ENCODE data around the gene CXCL12. TPM values are rescaled to one million over a fixed set of nuclear protein-coding genes. Genes with fewer than 3 reads are reported as not detected.

CXCL12 gene
- total and polyA plus RNA-seq, 2 experiments from 2014 or later, result 341 to 609 TPM

- in situ Hi-C loops (cut with MboI), result no loop called here
- no peaks in the 10 kb centered on the region for H3K36me3 ChIP-seq (ENCODE audit: low read depth)
- H3K4me1 ChIP-seq (ENCODE audit: insufficient read depth), result peaks cover 7% of the 10 kb centered on the region
- no peaks in the 10 kb centered on the region for H4K20me1 ChIP-seq (ENCODE audit: insufficient read depth)
- no peak overlapping the region for H3K27ac ChIP-seq
- no peaks in the 10 kb centered on the region for H3K9me3 ChIP-seq (ENCODE audit: low read depth)
- H3F3A ChIP-seq (ENCODE audit: insufficient read depth), result no peaks in the 10 kb centered on the region
- WGBS, 2 experiments (ENCODE audit: low coverage in 1 of 2, low lambda C conversion rate in 2 of 2, missing lambda C conversion rate in 2 of 2), result 87 to 91% methylated on average over 10 of the region's 10 CpGs
- no peak overlapping the region for H2AFZ ChIP-seq
- no peaks in the 10 kb centered on the region for H3K27me3 ChIP-seq (replicated peaks; ENCODE audit: insufficient read depth)
- no peaks in the 10 kb centered on the region for H3K79me2 ChIP-seq (ENCODE audit: insufficient read depth)
- DNase-seq, result no peak
- TF ChIP-seq EZH2phosphoT487 (IDR thresholded peaks at IDR 0.05; ENCODE audit: insufficient read depth, low read depth) (no peak), EZH2 (IDR thresholded peaks at IDR 0.05; ENCODE audit: insufficient read depth, poor library complexity, severe bottlenecking) (no peak)
- H3K4me3 ChIP-seq, result no peak overlapping the region
- H3K4me2 ChIP-seq (ENCODE audit: unreplicated experiment), result no peak overlapping the region
- no peaks in the 10 kb centered on the region for H3K9me2 ChIP-seq (ENCODE audit: insufficient read depth)
- H3K9ac ChIP-seq, result no peak overlapping the region
These were observed 37.1 kb downstream of the CXCL12 start for GRCh38 chr10:44347609-44348400.

GRCh38 chr10:44344727-44345126 lies 40.2 kb downstream of the CXCL12 start:
- DNase-seq, result no peak
- no peaks in the 10 kb centered on the region for H3K79me2 ChIP-seq (ENCODE audit: insufficient read depth)
- no peaks in the 10 kb centered on the region for H3K36me3 ChIP-seq (ENCODE audit: low read depth)
- H3K27ac ChIP-seq, result no peak overlapping the region
- no peaks in the 10 kb centered on the region for H3K9me3 ChIP-seq (ENCODE audit: low read depth)
- no peaks in the 10 kb centered on the region for H3K27me3 ChIP-seq (replicated peaks; ENCODE audit: insufficient read depth)
- H4K20me1 ChIP-seq (ENCODE audit: insufficient read depth), result no peaks in the 10 kb centered on the region
- in situ Hi-C loops (cut with MboI), result no loop called here
- no peak overlapping the region for H3K4me3 ChIP-seq
- H3K4me2 ChIP-seq (ENCODE audit: unreplicated experiment), result no peak overlapping the region
- H3K9ac ChIP-seq, result no peak overlapping the region
- H2AFZ ChIP-seq, result no peak overlapping the region
- 82 to 85% methylated on average over 6 of the region's 6 CpGs for WGBS, 2 experiments (ENCODE audit: low coverage in 1 of 2, low lambda C conversion rate in 2 of 2, missing lambda C conversion rate in 2 of 2)
- H3F3A ChIP-seq (ENCODE audit: insufficient read depth), result no peaks in the 10 kb centered on the region
- H3K9me2 ChIP-seq (ENCODE audit: insufficient read depth), result no peaks in the 10 kb centered on the region
- H3K4me1 ChIP-seq (ENCODE audit: insufficient read depth), result no peaks in the 10 kb centered on the region
- TF ChIP-seq EZH2 (IDR thresholded peaks at IDR 0.05; ENCODE audit: insufficient read depth, poor library complexity, severe bottlenecking), result no peak

- Histone ChIP-seq H3K9ac (no peak overlapping the region), H3K4me2 (ENCODE audit: unreplicated experiment) (no peak overlapping the region), H3K9me2 (ENCODE audit: insufficient read depth) (no peaks in the 10 kb centered on the region), H3K27me3 (replicated peaks; ENCODE audit: insufficient read depth) (no peaks in the 10 kb centered on the region), H3K36me3 (ENCODE audit: low read depth) (no peaks in the 10 kb centered on the region), H3F3A (ENCODE audit: insufficient read depth) (no peaks in the 10 kb centered on the region), H3K9me3 (ENCODE audit: low read depth) (no peaks in the 10 kb centered on the region), H3K4me3 (no peak overlapping the region), H3K79me2 (ENCODE audit: insufficient read depth) (no peaks in the 10 kb centered on the region), H2AFZ (no peak overlapping the region), H3K27ac (no peak overlapping the region), H3K4me1 (ENCODE audit: insufficient read depth) (no peaks in the 10 kb centered on the region), H4K20me1 (ENCODE audit: insufficient read depth) (no peaks in the 10 kb centered on the region)
- no peak for DNase-seq
- TF ChIP-seq EZH2phosphoT487 (IDR thresholded peaks at IDR 0.05; ENCODE audit: insufficient read depth, low read depth), result no peak
- in situ Hi-C loops (cut with MboI), result no loop called here
- 88 to 89% methylated on average over 3 of the region's 3 CpGs for WGBS, 2 experiments (ENCODE audit: low coverage in 1 of 2, low lambda C conversion rate in 2 of 2, missing lambda C conversion rate in 2 of 2)
These were observed 41.1 kb downstream of the CXCL12 start for GRCh38 chr10:44343843-44344242.

- Histone ChIP-seq H4K20me1 (ENCODE audit: insufficient read depth) (no peaks in the 10 kb centered on the region), H2AFZ (no peak overlapping the region), H3K27me3 (replicated peaks; ENCODE audit: insufficient read depth) (no peaks in the 10 kb centered on the region), H3K27ac (no peak overlapping the region), H3K9me3 (ENCODE audit: low read depth) (no peaks in the 10 kb centered on the region), H3K4me3 (no peak overlapping the region), H3K79me2 (ENCODE audit: insufficient read depth) (no peaks in the 10 kb centered on the region), H3K9me2 (ENCODE audit: insufficient read depth) (no peaks in the 10 kb centered on the region), H3F3A (ENCODE audit: insufficient read depth) (no peaks in the 10 kb centered on the region), H3K4me1 (ENCODE audit: insufficient read depth) (no peaks in the 10 kb centered on the region), H3K4me2 (ENCODE audit: unreplicated experiment) (no peak overlapping the region), H3K36me3 (ENCODE audit: low read depth) (no peaks in the 10 kb centered on the region), H3K9ac (no peak overlapping the region)
- no peak for DNase-seq
- in situ Hi-C loops (cut with MboI), result no loop called here
- no peak for TF ChIP-seq EZH2phosphoT487 (IDR thresholded peaks at IDR 0.05; ENCODE audit: insufficient read depth, low read depth)
- no peak for TF ChIP-seq EZH2 (IDR thresholded peaks at IDR 0.05; ENCODE audit: insufficient read depth, poor library complexity, severe bottlenecking)
- 91% methylated on average over 3 of the region's 3 CpGs for WGBS, 2 experiments (ENCODE audit: low coverage in 1 of 2, low lambda C conversion rate in 2 of 2, missing lambda C conversion rate in 2 of 2)
These were observed 43.0 kb downstream of the CXCL12 start for GRCh38 chr10:44341886-44342285.
